SK-N-SH (cell line): Measurements from ENCODE around the gene OR2T29.
"Not testable (repeated sequence)": the region's sequence is repeated elsewhere in the genome, so short reads cannot be mapped to it uniquely, and the experiment has no call there.

Source experiments
- EP300 ChIP-seq, 2 experiments: IDR thresholded peaks; 2 replicates each; pipeline versions ENCODE4 v1.4.0 to v1.6.1; 2012; ENCODE audit warnings: borderline replicate concordance in 1 of 2, low read depth in 1 of 2, low read length in 1 of 2
- EZH2phosphoT487 ChIP-seq: fragments of 200-600 bp; sonication (generic); IDR thresholded peaks from 2 replicates; pipeline ENCODE4 v1.6.1; 2017; ENCODE audit warnings: low read depth, mixed run types, mild to moderate bottlenecking, antibody characterized with exemption, moderate library complexity, borderline replicate concordance
- FOXM1 ChIP-seq: IDR thresholded peaks from 2 replicates; pipeline ENCODE4 v1.4.0; 2012; ENCODE audit warnings: low read depth, mild to moderate bottlenecking
- GABPA ChIP-seq: IDR thresholded peaks from 2 replicates; pipeline ENCODE4 v1.4.0; 2012; ENCODE audit warnings: low read depth, mild to moderate bottlenecking
- JUND ChIP-seq: IDR thresholded peaks from 2 replicates; pipeline ENCODE4 v1.4.0; 2012
- MAX ChIP-seq: IDR thresholded peaks from 2 replicates; pipeline ENCODE4 v1.4.0; 2012; ENCODE audit warnings: low read depth
- NFIC ChIP-seq: IDR thresholded peaks from 2 replicates; pipeline ENCODE4 v1.4.0; 2012; ENCODE audit warnings: borderline replicate concordance
- POLR2AphosphoS5 ChIP-seq: IDR thresholded peaks from 2 replicates; pipeline ENCODE4 v1.6.1; 2012; ENCODE audit warnings: low read depth, low read length
- RFX5 ChIP-seq: IDR thresholded peaks from 2 replicates; pipeline ENCODE4 v1.6.1; 2012; ENCODE audit warnings: mild to moderate bottlenecking, improper control_type of control experiment, low read length
- SIN3A ChIP-seq: IDR thresholded peaks from 2 replicates; pipeline ENCODE4 v1.6.1; 2012; ENCODE audit warnings: low read depth, mild to moderate bottlenecking, low read length, moderate library complexity, borderline replicate concordance
- ZBTB33 ChIP-seq: IDR thresholded peaks from 2 replicates; pipeline ENCODE4 v1.4.0; 2012; ENCODE audit warnings: low read depth, borderline replicate concordance
- TF ChIP-seq, protein P1 (sequence below): fragments of 200-600 bp; sonication (generic); IDR thresholded peaks from 2 replicates; pipeline ENCODE4 v1.6.1; 2017; ENCODE audit warnings: antibody characterized with exemption, mild to moderate bottlenecking, moderate library complexity
- TF ChIP-seq, protein P2 (sequence below): IDR thresholded peaks from 2 replicates; pipeline ENCODE4 v1.6.1; 2012; ENCODE audit warnings: mild to moderate bottlenecking, low read depth, low read length, moderate library complexity
- TF ChIP-seq, protein P3 (sequence below): IDR thresholded peaks from 2 replicates; pipeline ENCODE4 v1.4.0; 2012; ENCODE audit warnings: low read depth, borderline replicate concordance

DNA sequence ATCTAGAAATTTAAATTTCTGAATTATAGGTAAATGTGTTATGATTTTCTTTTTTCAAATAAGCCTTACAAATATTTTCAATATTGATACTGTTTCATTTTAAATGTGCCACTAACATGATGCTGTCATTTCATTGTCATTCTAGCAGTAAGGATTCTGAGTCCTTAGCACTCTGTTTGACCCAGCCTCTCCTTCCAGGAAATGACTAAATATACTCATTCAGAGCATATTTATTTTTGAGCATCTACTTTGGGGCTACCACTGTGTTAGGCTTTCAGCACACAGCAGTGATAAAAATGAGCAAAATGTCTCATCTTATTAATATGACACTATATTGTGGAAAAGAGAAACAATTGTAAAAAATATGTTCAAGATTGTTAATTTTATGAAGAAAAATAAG is 52.4 kb downstream of the OR2T29 start:
- TF ChIP-seq, protein P1, sequence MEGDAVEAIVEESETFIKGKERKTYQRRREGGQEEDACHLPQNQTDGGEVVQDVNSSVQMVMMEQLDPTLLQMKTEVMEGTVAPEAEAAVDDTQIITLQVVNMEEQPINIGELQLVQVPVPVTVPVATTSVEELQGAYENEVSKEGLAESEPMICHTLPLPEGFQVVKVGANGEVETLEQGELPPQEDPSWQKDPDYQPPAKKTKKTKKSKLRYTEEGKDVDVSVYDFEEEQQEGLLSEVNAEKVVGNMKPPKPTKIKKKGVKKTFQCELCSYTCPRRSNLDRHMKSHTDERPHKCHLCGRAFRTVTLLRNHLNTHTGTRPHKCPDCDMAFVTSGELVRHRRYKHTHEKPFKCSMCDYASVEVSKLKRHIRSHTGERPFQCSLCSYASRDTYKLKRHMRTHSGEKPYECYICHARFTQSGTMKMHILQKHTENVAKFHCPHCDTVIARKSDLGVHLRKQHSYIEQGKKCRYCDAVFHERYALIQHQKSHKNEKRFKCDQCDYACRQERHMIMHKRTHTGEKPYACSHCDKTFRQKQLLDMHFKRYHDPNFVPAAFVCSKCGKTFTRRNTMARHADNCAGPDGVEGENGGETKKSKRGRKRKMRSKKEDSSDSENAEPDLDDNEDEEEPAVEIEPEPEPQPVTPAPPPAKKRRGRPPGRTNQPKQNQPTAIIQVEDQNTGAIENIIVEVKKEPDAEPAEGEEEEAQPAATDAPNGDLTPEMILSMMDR = not testable (repeated sequence)
- not testable (repeated sequence) for TF ChIP-seq RFX5; ZBTB33; EP300 (IDR thresholded peaks at IDR 0.05; ENCODE audit: borderline replicate concordance in 1 of 2, low read depth in 1 of 2, low read length in 1 of 2); JUND; SIN3A; MAX; FOXM1; POLR2AphosphoS5; GABPA; NFIC; EZH2phosphoT487
- TF ChIP-seq, protein P2, sequence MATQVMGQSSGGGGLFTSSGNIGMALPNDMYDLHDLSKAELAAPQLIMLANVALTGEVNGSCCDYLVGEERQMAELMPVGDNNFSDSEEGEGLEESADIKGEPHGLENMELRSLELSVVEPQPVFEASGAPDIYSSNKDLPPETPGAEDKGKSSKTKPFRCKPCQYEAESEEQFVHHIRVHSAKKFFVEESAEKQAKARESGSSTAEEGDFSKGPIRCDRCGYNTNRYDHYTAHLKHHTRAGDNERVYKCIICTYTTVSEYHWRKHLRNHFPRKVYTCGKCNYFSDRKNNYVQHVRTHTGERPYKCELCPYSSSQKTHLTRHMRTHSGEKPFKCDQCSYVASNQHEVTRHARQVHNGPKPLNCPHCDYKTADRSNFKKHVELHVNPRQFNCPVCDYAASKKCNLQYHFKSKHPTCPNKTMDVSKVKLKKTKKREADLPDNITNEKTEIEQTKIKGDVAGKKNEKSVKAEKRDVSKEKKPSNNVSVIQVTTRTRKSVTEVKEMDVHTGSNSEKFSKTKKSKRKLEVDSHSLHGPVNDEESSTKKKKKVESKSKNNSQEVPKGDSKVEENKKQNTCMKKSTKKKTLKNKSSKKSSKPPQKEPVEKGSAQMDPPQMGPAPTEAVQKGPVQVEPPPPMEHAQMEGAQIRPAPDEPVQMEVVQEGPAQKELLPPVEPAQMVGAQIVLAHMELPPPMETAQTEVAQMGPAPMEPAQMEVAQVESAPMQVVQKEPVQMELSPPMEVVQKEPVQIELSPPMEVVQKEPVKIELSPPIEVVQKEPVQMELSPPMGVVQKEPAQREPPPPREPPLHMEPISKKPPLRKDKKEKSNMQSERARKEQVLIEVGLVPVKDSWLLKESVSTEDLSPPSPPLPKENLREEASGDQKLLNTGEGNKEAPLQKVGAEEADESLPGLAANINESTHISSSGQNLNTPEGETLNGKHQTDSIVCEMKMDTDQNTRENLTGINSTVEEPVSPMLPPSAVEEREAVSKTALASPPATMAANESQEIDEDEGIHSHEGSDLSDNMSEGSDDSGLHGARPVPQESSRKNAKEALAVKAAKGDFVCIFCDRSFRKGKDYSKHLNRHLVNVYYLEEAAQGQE = not testable (repeated sequence)
- TF ChIP-seq, protein P3, sequence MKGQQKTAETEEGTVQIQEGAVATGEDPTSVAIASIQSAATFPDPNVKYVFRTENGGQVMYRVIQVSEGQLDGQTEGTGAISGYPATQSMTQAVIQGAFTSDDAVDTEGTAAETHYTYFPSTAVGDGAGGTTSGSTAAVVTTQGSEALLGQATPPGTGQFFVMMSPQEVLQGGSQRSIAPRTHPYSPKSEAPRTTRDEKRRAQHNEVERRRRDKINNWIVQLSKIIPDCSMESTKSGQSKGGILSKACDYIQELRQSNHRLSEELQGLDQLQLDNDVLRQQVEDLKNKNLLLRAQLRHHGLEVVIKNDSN = not testable (repeated sequence)
